B cell (primary cell): ENCODE measurements around the gene SMG7. TPM values are rescaled to one million over a fixed set of nuclear protein-coding genes. Genes with fewer than 3 reads are reported as not detected.

Experiments
- ATAC-seq: fragments of 200-7000 bp; cut with Tn5 transposase; one replicate; pipeline ENCODE4 v1.10.0; 2021; ENCODE audit warnings: low read depth, mild to moderate bottlenecking, moderate number of reproducible peaks, moderate library complexity
- CTCF ChIA-PET: fragments of 350-600 bp; sonication (Branson Sonifier 250); formaldehyde crosslinking; loops from one replicate; lab custom pipeline; 2021; ENCODE audit warnings: antibody characterized with exemption, inconsistent platforms; lab: Charles Lee
- POLR2A ChIA-PET: fragments of 350-600 bp; sonication (Branson Sonifier 250); formaldehyde crosslinking; loops from one replicate; lab custom pipeline; 2021; ENCODE audit warnings: antibody characterized with exemption; lab: Charles Lee
- DNase-seq: peaks from one replicate; pipeline ENCODE4 v3.0.0; 2013
- H2AFZ ChIP-seq: 2 replicates; pipeline ENCODE4 v1.6.1; 2012; ENCODE audit warnings: mild to moderate bottlenecking, low read depth, low read length; ENCODE audit not compliant: insufficient read depth, poor library complexity, severe bottlenecking
- H3K27ac ChIP-seq, 2 donors: 1 replicate in 1 of 2; 2 replicates in 1 of 2; pipeline ENCODE4 v1.5.1; 2012 to 2013; ENCODE audit warnings: low read length in 2 of 2, mild to moderate bottlenecking in 2 of 2, moderate library complexity in 1 of 2
- H3K27me3 ChIP-seq, 4 experiments: fragments of 200-600 bp in 1 of 4; sonication (generic) in 1 of 4; replicated peaks in 1 of 4; 1 replicate in 2 of 4; 2 replicates in 2 of 4; pipeline versions ENCODE4 v1.6.1 to v1.7.0; 2013 to 2016; ENCODE audit warnings: low read length in 3 of 4, mild to moderate bottlenecking in 2 of 4, mixed read lengths in 1 of 4, moderate library complexity in 1 of 4; ENCODE audit not compliant: insufficient read depth in 4 of 4, control insufficient read depth in 3 of 4; ENCODE audit errors: control extremely low read depth in 1 of 4
- H3K36me3 ChIP-seq, 2 experiments: replicated peaks in 1 of 2; 1 replicate in 1 of 2; 2 replicates in 1 of 2; pipeline versions ENCODE4 v1.6.1 to v1.7.1; 2013; ENCODE audit warnings: low read length in 1 of 2; ENCODE audit not compliant: insufficient read depth in 2 of 2, control insufficient read depth in 1 of 2; ENCODE audit errors: control extremely low read depth in 1 of 2, extremely low read depth in 1 of 2
- H3K4me1 ChIP-seq, 2 donors: fragments of 200-600 bp in 1 of 2; sonication (generic) in 1 of 2; 1 replicate in 1 of 2; 2 replicates in 1 of 2; pipeline versions ENCODE4 v1.5.1 to v1.6.1; 2013 to 2017; ENCODE audit warnings: low read length in 2 of 2; ENCODE audit not compliant: control insufficient read depth in 2 of 2, insufficient read depth in 2 of 2
- H3K4me2 ChIP-seq: replicated peaks from 2 replicates; pipeline ENCODE3; 2012; ENCODE audit warnings: mild to moderate bottlenecking, low read depth, low read length; ENCODE audit not compliant: poor library complexity, severe bottlenecking
- H3K4me3 ChIP-seq, 5 experiments: fragments of 200-600 bp in 1 of 5; sonication (generic) in 1 of 5; 1 replicate in 3 of 5; 2 replicates in 2 of 5; pipeline versions ENCODE4 v1.5.1 to v1.7.0; 2011 to 2016; ENCODE audit warnings: low read length in 4 of 5, mild to moderate bottlenecking in 4 of 5, low read depth in 2 of 5, control low read depth in 1 of 5, moderate library complexity in 1 of 5; ENCODE audit not compliant: insufficient read depth in 1 of 5; ENCODE audit errors: control extremely low read depth in 1 of 5, extremely low read depth in 1 of 5
- H3K79me2 ChIP-seq: fragments of 200-600 bp; sonication (generic); one replicate; pipeline ENCODE4 v1.6.0; 2016; ENCODE audit warnings: low read length; ENCODE audit not compliant: control insufficient read depth, insufficient read depth
- H3K9ac ChIP-seq: fragments of 200-600 bp; sonication (generic); 2 replicates; pipeline ENCODE4 v1.6.1; 2017; ENCODE audit warnings: mild to moderate bottlenecking, low read length, moderate library complexity
- H3K9me3 ChIP-seq, 3 donors: one replicate each; pipeline versions ENCODE4 v1.6.1 to v1.7.1; 2013; ENCODE audit warnings: low read length in 2 of 3; ENCODE audit not compliant: control insufficient read depth in 2 of 3, insufficient read depth in 1 of 3; ENCODE audit errors: control extremely low read depth in 1 of 3
- H4K20me1 ChIP-seq: 2 replicates; pipeline ENCODE4 v1.6.0; 2012; ENCODE audit warnings: mild to moderate bottlenecking, low read length; ENCODE audit not compliant: insufficient read depth, control insufficient read depth, poor library complexity, severe bottlenecking
- H3K27ac Mint-ChIP-seq: one replicate; pipeline ENCODE4 v1.8.0; 2021; ENCODE audit warnings: mixed read lengths
- H3K27me3 Mint-ChIP-seq: one replicate; pipeline ENCODE4 v1.8.0; 2021; ENCODE audit warnings: mixed read lengths
- H3K4me1 Mint-ChIP-seq: one replicate; pipeline ENCODE4 v1.8.0; 2021; ENCODE audit warnings: mixed read lengths
- H3K4me3 Mint-ChIP-seq: one replicate; pipeline ENCODE4 v1.8.0; 2021; ENCODE audit warnings: mixed read lengths
- H3K9me3 Mint-ChIP-seq: one replicate; pipeline ENCODE4 v1.8.0; 2022; ENCODE audit warnings: mixed read lengths; ENCODE audit not compliant: insufficient read depth
- EZH2 ChIP-seq: IDR thresholded peaks from 2 replicates; pipeline ENCODE4 v1.6.1; 2012; ENCODE audit warnings: borderline replicate concordance, low read depth, mild to moderate bottlenecking, moderate library complexity, low read length; ENCODE audit not compliant: insufficient read depth, poor library complexity, severe bottlenecking
- WGBS: methylation state at CpG from one replicate; pipeline ENCODE4 v1.1.5; 2013; ENCODE audit warnings: missing lambda C conversion rate; ENCODE audit not compliant: insufficient coverage; 5-methylcytosine and 5-hydroxymethylcytosine counted together
- intact Hi-C: fragments of 100-400 bp; cut with micrococcal nuclease; formaldehyde crosslinking; loops from one replicate; pipeline ENCODE4 v1.10.0; 2022
- polyA plus RNA-seq: library from polyadenylated mRNA; depleted of rRNA; stranded (reverse); fragments of >200 nt; gene quantifications from 2 replicates; pipeline ENCODE4 v1.2.3, GENCODE V29; 2012
- total RNA-seq, 2 donors: library from RNA; stranded (reverse); fragments of 120-200 nt in 1 of 2; gene quantifications; 1 replicate in 1 of 2; 2 replicates in 1 of 2; pipeline versions ENCODE4 v1.2.3 to v1.2.4, GENCODE V29; 2013 to 2022
- TF ChIP-seq, protein P1 (sequence below): fragments of 200-600 bp; IDR thresholded peaks from one replicate; pipeline ENCODE4 v1.8.0; 2022; ENCODE audit warnings: antibody characterized with exemption, mild to moderate bottlenecking

SMG7 gene
- total and polyA plus RNA-seq, 2 donors (not counting 1 experiment from before 2014, with no cell fraction given) = 20.8 to 73.3 TPM

- Histone ChIP-seq H4K20me1 (no peaks in the 10 kb centered on the region), H3K4me3 (no peak overlapping the region), H3K4me1 (no peaks in the 10 kb centered on the region), H3K36me3 (no peaks in the 10 kb centered on the region), H3K79me2 (no peaks in the 10 kb centered on the region), H2AFZ (no peak overlapping the region), H3K9ac (no peak overlapping the region), H3K4me2 (no peak overlapping the region), H3K27me3 (peaks cover 0 to 21% (median 5%) of the 10 kb centered on the region in 4 experiments), H3K9me3 (peaks cover 0 to 3% (median 0%) of the 10 kb centered on the region in 3 donors), H3K27ac (no peak overlapping the region)
- DNase-seq (no peak), ATAC-seq (no peak)
- intact Hi-C loops = no loop called here
- WGBS = 100% methylated on average over 2 of the region's 4 CpGs
- CTCF ChIA-PET = no interaction called here
- Mint-ChIP-seq H3K4me1 (no peaks in the 10 kb centered on the region), H3K4me3 (no peak overlapping the region), H3K27ac (no peak overlapping the region), H3K27me3 (peaks cover 46% of the 10 kb centered on the region), H3K9me3 (no peaks in the 10 kb centered on the region)
- POLR2A ChIA-PET = no interaction called here
- TF ChIP-seq, protein P1, sequence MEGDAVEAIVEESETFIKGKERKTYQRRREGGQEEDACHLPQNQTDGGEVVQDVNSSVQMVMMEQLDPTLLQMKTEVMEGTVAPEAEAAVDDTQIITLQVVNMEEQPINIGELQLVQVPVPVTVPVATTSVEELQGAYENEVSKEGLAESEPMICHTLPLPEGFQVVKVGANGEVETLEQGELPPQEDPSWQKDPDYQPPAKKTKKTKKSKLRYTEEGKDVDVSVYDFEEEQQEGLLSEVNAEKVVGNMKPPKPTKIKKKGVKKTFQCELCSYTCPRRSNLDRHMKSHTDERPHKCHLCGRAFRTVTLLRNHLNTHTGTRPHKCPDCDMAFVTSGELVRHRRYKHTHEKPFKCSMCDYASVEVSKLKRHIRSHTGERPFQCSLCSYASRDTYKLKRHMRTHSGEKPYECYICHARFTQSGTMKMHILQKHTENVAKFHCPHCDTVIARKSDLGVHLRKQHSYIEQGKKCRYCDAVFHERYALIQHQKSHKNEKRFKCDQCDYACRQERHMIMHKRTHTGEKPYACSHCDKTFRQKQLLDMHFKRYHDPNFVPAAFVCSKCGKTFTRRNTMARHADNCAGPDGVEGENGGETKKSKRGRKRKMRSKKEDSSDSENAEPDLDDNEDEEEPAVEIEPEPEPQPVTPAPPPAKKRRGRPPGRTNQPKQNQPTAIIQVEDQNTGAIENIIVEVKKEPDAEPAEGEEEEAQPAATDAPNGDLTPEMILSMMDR = no peak
- TF ChIP-seq EZH2 = no peak
These were observed 40.3 kb upstream of the SMG7 start for GRCh38 chr1:183431840-183432547.

DNA sequence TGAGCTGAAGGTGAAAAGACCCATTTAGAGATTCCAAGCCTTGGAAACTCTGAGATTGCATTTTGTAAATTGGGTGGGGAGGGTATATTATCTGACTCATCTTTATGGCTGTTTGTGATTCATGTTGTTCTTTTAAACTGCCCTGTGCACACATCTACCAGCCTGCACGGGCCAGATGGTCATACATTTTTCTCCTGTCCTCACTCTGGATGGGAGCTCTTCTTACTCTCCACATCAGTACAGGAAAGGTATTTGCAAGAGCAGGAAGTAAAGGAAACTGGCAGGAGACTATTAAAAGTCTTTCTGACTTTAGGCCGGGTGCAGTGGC lies 39.8 kb upstream of the SMG7 start:
- Histone ChIP-seq H4K20me1 (no peaks in the 10 kb centered on the region), H2AFZ (no peak overlapping the region), H3K9ac (no peak overlapping the region), H3K4me1 (no peaks in the 10 kb centered on the region), H3K79me2 (no peaks in the 10 kb centered on the region), H3K27ac (no peak overlapping the region), H3K4me3 (no peak overlapping the region), H3K4me2 (no peak overlapping the region), H3K9me3 (peaks cover 0 to 3% (median 0%) of the 10 kb centered on the region in 3 donors), H3K36me3 (no peaks in the 10 kb centered on the region), H3K27me3 (peaks cover 0 to 21% (median 5%) of the 10 kb centered on the region in 4 experiments)
- 43% methylated on average over 1 of the region's 2 CpGs for WGBS
- H3K9me3 Mint-ChIP-seq = no peaks in the 10 kb centered on the region
- H3K4me1 Mint-ChIP-seq = no peaks in the 10 kb centered on the region
- no peak overlapping the region for H3K27ac Mint-ChIP-seq
- H3K4me3 Mint-ChIP-seq = no peak overlapping the region
- ChIA-PET CTCF (no interaction called here), POLR2A (no interaction called here)
- peaks cover 46% of the 10 kb centered on the region for H3K27me3 Mint-ChIP-seq
- TF ChIP-seq, protein P1 = no peak
- no peak for TF ChIP-seq EZH2
- no peak for ATAC-seq
- DNase-seq = no peak
- intact Hi-C loops = no loop called here
